GF-D8 (cell line): ENCODE data around the gene ERAS.
A peak's percentile ranks its signal among the peaks of the same experiment; 100 is the strongest.

ENCODE experiments used
- DNase-seq: peaks from one replicate; lab custom pipeline; 2025; lab: John Stamatoyannopoulos, UW

ERAS gene, protein sequence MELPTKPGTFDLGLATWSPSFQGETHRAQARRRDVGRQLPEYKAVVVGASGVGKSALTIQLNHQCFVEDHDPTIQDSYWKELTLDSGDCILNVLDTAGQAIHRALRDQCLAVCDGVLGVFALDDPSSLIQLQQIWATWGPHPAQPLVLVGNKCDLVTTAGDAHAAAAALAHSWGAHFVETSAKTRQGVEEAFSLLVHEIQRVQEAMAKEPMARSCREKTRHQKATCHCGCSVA

DNA sequence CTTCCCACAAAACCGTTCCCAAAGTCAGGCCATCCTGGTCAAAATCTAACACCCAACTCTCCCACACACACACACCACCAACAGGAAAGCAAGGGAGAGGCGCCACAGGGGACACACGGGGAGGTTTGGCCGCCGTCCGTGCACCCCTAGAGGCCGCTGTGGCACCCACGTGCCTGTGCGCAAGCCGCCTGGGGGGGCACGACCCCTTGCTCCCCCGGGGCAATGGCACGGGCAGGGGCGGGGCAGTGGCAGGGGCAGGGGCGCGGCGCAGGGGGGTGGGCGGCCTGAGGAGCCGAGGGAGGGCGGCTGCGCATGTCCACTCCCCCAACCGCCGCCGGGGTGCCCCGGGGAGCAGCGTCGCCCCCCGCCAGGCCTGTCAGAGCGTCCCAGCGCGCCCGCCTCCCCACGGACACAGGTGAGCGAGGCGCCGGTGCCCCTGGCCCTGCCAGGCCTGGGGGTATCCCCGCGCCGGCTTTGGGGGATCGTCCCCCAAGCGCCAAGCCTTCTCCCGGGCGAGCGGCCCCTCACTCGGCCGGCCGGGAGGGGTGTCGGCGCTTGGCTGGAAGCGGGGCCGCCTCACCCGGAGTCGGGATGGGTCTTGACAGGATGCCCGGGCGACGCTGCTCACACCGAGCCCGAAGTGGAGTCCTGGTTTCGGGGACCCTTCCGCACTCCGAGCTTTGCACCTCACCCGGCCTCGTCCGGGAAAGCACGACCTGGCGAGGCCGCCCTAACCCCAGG lies at the start of gene ERAS:
Gene ERAS, plus strand, starts transcription at position 379 of the 741 bp plus-strand sequence. CDS start 2,611 bp downstream, outside the sequence.
- DNase-seq, result no peak

DNA sequence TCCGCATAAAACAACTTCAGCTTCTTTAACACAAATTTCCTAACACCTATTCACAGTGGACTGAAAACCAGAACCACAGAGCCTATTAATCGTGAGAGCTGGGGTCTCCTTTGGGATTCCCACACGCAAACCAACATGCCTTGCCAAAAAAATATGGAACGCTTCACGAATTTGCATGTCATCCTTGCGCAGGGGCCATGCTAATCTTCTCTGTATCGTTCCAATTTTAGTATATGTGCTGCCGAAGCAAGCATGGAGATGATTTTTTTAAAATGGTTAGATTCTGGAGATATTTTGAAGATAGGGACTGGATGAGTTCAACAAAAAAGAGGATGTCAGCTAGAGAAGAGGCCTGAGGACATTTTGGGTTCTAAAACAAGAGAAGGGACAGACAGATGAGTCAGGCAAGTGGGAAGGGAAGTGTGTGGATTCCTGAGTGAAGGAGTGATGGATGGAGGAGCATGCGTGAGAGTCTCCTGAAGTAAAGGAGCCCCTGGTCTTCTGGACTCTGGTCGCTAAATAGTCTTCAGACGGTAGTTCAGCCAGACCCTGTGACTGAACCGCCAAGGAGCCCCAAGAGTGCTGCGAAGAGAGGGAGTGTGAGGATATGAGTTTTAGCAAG lies 49.4 kb upstream of the ERAS start:
- no peak for DNase-seq

DNA sequence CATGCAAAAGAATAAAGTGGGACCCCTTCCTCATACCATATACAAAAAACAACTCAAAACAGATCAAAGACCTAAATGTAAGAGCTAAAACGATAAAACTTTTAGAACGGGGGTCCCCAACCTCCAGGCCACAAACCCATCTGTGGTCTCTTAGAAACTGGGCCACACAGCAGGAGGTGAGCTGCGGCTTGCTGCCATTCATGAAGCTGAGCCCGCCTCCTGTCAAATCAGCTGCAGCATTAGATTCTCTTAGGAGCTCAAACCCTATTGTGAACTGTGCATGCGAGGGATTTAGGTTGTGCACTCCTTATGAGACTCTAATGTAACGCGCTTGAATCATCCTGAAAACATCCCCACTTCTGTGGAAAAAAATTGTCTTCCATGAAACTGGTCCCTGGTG lies 46.9 kb upstream of the ERAS start:
- no peak for DNase-seq

- no peak for DNase-seq
Observed at GRCh38 chrX:48781705-48782104, 44.6 kb upstream of the ERAS start.

DNA sequence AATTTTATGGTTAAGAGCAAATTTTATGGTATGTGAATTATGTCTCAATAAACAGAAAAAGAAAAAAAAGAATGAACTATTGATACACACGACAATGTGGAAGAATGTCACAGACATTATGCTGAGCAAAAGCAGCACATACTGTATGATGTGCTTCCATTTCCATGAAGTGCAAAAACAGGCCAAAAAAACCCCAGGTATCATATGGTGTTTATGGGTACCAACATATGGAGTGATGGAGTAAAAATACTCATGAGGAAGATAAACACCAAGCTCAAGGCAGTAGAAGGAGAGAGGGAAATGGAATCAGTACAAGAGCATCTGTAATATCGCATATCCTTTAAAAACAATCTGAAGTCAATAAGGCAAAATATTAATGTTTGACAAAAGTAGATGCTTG lies 44.1 kb upstream of the ERAS start:
- no peak for DNase-seq

DNA sequence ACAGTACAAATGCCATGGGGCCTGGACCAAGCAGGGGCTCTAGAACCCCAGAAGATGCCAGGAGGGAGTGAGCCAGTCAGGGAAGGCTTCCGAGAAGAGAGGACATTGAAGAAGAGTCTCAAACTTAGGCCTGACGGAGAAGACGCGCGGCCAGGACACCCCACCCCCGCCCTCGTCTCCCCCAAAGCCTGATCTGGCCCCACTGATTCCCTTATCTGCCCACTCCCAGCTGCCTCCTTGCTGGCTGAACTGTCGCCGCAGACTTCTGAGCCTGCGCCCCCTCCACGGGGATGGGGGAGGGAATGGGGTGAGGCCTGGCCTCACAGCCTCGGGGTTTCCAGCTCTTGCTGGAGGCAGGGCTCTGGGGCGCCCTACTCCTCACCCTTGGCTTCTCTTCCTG lies 43.5 kb upstream of the ERAS start:
- no peak for DNase-seq

DNA sequence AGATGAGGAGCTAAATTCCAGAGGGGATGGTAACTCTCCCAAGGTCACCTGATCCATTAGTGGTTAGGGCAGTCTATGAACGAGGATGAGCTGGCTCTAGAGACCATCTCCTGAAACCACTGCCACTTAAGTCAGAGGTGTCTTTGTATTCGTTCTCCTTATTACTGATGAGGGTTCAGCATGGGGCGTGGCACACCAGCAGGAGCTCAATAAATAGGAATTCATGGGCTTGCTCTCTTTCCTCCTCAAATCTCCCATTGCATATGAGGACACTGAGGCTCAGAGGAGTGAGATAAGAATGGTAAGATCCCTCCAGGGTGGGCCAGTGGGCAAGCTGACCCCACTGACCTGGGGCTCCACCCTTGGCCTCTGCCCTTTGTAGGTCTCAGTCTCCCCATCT lies 41.6 kb upstream of the ERAS start:
- no peak for DNase-seq

- DNase-seq, result no peak
Observed at GRCh38 chrX:48785186-48785539, 41.1 kb upstream of the ERAS start.

DNA sequence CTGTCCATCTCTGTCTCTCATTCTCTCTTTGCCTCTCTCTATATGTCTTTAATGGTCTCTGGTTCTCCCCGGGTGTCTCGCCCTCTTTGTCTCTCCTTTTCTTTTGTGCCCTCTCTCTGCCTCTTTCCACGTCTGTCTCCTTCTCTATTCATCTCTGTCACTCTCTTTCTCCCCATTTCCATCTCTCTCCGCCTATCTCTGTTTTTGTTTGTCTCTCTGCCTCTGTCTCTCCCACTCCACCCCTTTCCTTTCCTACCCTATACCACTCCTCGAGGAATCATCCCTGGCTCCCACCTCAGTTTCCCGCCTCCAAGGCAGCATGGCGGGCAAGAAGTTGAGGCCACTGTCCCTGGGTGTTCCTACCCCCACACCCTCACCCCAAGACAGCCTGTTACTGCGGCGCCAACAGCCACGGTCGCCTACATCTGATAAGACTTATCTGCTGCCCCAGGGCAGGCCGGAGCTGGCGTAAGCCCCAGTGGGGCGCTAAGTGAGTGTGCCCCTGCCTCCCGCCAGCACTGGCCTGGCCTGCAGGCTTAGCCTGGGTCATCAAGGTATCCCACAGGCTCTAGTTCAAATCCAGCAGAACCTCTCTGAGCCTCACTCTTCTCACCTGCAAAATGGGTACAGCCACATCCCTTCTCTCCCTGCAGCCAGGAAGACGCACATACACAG lies 40.6 kb upstream of the ERAS start:
- DNase-seq, result no peak

GRCh38 chrX:48786341-48786800 lies 39.9 kb upstream of the ERAS start, which contains the start of gene GATA1:
Gene GATA1 (plus strand): TSS chrX:48786590. CDS start chrX:48791110, 4,520 bp downstream.
- DNase-seq, result no peak

DNA sequence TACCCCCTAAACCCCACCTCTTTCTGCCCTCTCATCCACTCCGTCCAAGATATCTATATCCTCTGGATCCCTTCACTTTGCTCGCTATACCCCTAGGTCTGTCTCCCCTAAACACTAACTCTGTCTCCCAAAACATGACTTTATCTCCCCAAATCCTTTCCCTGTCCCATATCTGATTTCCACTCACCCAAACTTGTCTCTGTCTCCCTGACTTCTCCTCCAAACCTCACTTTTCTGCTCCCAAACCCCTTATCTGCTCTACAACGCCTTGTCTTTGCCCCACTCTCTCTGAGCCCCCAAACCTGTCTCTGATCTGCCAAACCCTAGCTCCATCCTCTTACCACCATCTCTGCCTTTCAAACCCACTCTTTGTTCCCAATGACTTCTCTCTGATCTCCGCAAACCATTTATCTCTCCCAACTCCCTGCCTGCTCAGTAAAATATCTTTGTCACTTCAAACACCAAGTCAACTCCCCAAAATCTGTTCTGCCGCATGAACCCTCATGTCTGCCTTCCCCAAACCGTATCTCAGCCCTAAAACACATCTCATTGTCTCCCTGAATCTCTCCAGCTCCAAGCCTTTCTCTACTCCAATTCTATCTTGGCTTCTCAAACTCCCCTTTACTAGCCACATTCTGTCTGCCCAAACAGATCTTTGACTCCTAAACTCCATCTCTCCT lies 39.3 kb upstream of the ERAS start:
- no peak for DNase-seq

GRCh38 chrX:48787505-48788443 lies 38.5 kb upstream of the ERAS start:
- no peak for DNase-seq

GRCh38 chrX:48789366-48790220 lies 36.7 kb upstream of the ERAS start:
- peak; percentile 18 for DNase-seq

- no peak for DNase-seq
Observed at GRCh38 chrX:48790477-48790876, 35.8 kb upstream of the ERAS start.

- no peak for DNase-seq
Observed at GRCh38 chrX:48791063-48791820, 35.1 kb upstream of the ERAS start.

GRCh38 chrX:48792219-48792618 lies 34.1 kb upstream of the ERAS start:
- no peak for DNase-seq

DNA sequence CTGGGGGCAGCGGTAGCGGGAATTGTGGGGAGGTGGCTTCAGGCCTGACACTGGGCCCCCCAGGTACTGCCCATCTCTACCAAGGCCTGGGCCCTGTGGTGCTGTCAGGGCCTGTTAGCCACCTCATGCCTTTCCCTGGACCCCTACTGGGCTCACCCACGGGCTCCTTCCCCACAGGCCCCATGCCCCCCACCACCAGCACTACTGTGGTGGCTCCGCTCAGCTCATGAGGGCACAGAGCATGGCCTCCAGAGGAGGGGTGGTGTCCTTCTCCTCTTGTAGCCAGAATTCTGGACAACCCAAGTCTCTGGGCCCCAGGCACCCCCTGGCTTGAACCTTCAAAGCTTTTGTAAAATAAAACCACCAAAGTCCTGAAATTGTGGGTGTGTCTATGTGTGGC lies 32.4 kb upstream of the ERAS start:
- no peak for DNase-seq

- DNase-seq, result no peak
Observed at GRCh38 chrX:48794340-48794910, 31.9 kb upstream of the ERAS start.
